Heart left ventricle (tissue), 13 donors: ENCODE results near the gene CLCF1.

ENCODE experiments used
- CTCF ChIP-seq, 12 donors: fragments of 200-600 bp; sonication (generic) in 4 of 12; IDR thresholded peaks; one replicate each; pipeline versions ENCODE4 v1.5.0 to v1.8.0; 2018 to 2022; ENCODE audit warnings: antibody characterized with exemption in 12 of 12, mild to moderate bottlenecking in 5 of 12
- POLR2A ChIP-seq, 2 donors: fragments of 450-650 bp; IDR thresholded peaks; one replicate each; pipeline ENCODE4 v1.6.1; 2017; ENCODE audit warnings: antibody characterized with exemption in 2 of 2, mild to moderate bottlenecking in 2 of 2, moderate library complexity in 2 of 2
- donor health status: ischemic (EF 13 %, LVEDD 7.1; RV severe dilation, severe dysfunction).
- donor health status: DM: no; HTN: yes; CAD: no.
- donor health status: DM: no; HTN: no; CAD: no.
- donor health status: ischemic (EF 25% LVEDD 6.9; RV normal size, moderate dysfunction).
- donor health status: ischemic (EF 25% LVEDD 5.7; RV mildly dilated, moderate dysfunction).
- donor health status: ischemic (EF 35%, LVEDD 5.7; RV mildly dilated, moderate dysfunction).
- donor health status: nonischemic (EF 11% LVEDD 7.7; RV severe dilation, severe dysfunction).
- donor health status: DM: yes; HTN: yes; CAD: no.
- donor health status: PGD.
- donor health status: ischemic (EF 29% LVEDD 5.4; RV normal size, mild dysfunction).
- donor health status: nonischemic (EF 23%, LVEDD 6.1; RV moderate dilation, normal function).

- TF ChIP-seq CTCF (IDR thresholded peaks at IDR 0.05) (no peak), POLR2A (IDR thresholded peaks at IDR 0.05) (no peak)
These were observed 5.1 kb upstream of the CLCF1 start for GRCh38 chr11:67378544-67378943.
